Measurements from ENCODE around the gene SPOCK1.

- no peak for TF ChIP-seq ETS1 (IDR thresholded peaks at IDR 0.05)
- TF ChIP-seq REST (IDR thresholded peaks at IDR 0.05; ENCODE audit: unreplicated experiment): no peak
- TF ChIP-seq CTCF (conservative IDR thresholded peaks at IDR 0.05; ENCODE audit: low read depth in 2 of 2): no peak
- TF ChIP-seq EZH2phosphoT487 (IDR thresholded peaks at IDR 0.05; ENCODE audit: unreplicated experiment): no peak
- no peak for TF ChIP-seq CREB1 (CRISPR knock-in tag; IDR thresholded peaks at IDR 0.05; ENCODE audit: low read depth)
- no peak for TF ChIP-seq EZH2 (IDR thresholded peaks at IDR 0.05; ENCODE audit: low read depth, unreplicated experiment)
- TF ChIP-seq POLR2AphosphoS5 (IDR thresholded peaks at IDR 0.05; ENCODE audit: low read depth): no peak
- no peak for TF ChIP-seq STAT1 (IDR thresholded peaks at IDR 0.05; ENCODE audit: unreplicated experiment)
- TF ChIP-seq NANOG (IDR thresholded peaks at IDR 0.05; ENCODE audit: borderline replicate concordance): no peak
- no peak for TF ChIP-seq ZNF114 (CRISPR knock-in tag; IDR thresholded peaks at IDR 0.05)
- TF ChIP-seq JUNB (IDR thresholded peaks at IDR 0.05; ENCODE audit: unreplicated experiment): no peak
- no peak for TF ChIP-seq ZNF331 (CRISPR knock-in tag; IDR thresholded peaks at IDR 0.05; ENCODE audit: low read depth)
- no peak for TF ChIP-seq ZNF462 (CRISPR knock-in tag; IDR thresholded peaks at IDR 0.05)
Measured at GRCh38 chr5:137315534-137316345, 183.4 kb downstream of the SPOCK1 start.

Data from GM23338 (cell line).